IPS-18c (cell line): ENCODE measurements around the gene CFC1.
"Not testable (repeated sequence)": the region's sequence is repeated elsewhere in the genome, so short reads cannot be mapped to it uniquely, and the experiment has no call there.

ENCODE experiments used
- H3K4me3 ChIP-seq: 2 replicates; pipeline ENCODE4 v1.7.0; 2013; ENCODE audit warnings: low read depth, mild to moderate bottlenecking, low read length, moderate library complexity; ENCODE audit not compliant: insufficient read depth
- H3K9me3 ChIP-seq: one replicate; pipeline ENCODE4 v1.6.1; 2013; ENCODE audit warnings: mild to moderate bottlenecking, low read length, moderate library complexity; ENCODE audit not compliant: control insufficient read depth, insufficient read depth

CFC1 gene

GRCh38 chr2:130599393-130599792, at the start of gene CFC1:
Gene CFC1 (minus strand): TSS chr2:130599575. CDS start chr2:130599287, 288 bp downstream.
- H3K4me3 ChIP-seq, H3K9me3 ChIP-seq: not testable (repeated sequence)

GRCh38 chr2:130641688-130642087, 42.3 kb upstream of the CFC1 start:
- not testable (repeated sequence) for H3K4me3 ChIP-seq, H3K9me3 ChIP-seq

DNA sequence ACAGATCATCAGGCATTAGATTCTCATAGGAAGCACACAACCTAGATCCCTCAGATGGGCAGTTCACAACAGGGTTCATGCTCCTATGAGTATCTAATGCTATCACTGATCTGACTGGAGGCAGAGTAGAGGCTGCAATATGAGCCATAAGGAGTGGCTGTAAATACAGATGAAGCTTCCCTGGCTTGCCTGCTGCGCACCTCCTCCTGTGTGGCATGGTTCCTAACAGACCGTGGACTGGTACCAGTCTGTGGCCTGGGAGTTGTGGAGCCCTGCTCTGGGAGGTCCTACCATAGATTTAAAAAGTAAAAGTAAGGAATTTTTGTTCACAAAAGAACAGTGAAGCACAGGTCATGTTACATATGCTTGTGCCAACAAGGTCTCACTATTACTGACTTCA, 39.6 kb upstream of the CFC1 start:
- not testable (repeated sequence) for H3K4me3 ChIP-seq, H3K9me3 ChIP-seq

- H3K9me3 ChIP-seq, H3K4me3 ChIP-seq: not testable (repeated sequence)
Observed at GRCh38 chr2:130628784-130629475, 29.6 kb upstream of the CFC1 start.

DNA sequence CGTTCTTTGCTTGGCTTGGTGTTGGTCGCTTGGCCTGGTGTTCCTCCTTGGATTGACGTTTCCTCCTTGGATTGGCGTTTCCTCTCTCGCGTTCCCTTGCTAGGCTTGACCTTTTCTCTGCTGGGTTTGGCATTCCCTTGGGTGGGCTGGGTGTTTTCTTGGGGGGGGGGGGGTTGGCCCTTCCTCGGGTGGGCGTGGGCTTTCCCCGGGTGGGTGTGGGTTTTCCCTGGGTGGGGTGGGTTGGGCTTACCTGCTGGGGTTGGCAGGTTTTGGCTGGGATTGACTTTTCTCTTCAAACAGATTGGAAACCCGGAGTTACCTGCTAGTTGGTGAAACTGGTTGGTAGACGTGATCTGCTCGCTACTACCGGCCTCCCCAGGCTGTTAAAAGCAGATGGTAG, 11.8 kb upstream of the CFC1 start, which contains the start of gene POTEJ:
TSS of gene POTEJ (plus strand) at position 301 of the 400 bp plus-strand sequence. CDS start at position 394, 93 bp downstream.
- not testable (repeated sequence) for H3K4me3 ChIP-seq, H3K9me3 ChIP-seq

DNA sequence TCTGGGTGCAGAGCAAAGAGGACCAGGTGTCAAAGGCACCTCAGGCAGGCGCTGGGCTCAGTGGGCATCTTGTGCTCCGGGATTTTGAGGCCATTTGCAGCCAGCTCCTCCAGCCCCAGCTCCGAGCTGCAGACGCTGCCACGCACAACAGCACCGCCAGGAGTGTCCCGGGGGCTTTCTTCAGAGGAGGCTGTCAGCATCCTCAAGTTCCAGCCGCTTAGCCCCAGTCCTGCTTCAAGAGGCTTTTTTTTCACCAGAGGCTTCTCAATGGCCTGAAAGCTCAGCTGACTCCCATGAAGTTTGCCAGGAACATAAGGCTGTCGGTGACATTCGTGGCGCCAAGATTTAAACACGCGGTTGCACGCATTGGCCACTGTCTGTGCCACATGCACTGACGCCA, 11.1 kb upstream of the CFC1 start:
- H3K4me3 ChIP-seq, H3K9me3 ChIP-seq: not testable (repeated sequence)

- not testable (repeated sequence) for H3K4me3 ChIP-seq
Observed at GRCh38 chr2:130609002-130609920, 9.9 kb upstream of the CFC1 start.

DNA sequence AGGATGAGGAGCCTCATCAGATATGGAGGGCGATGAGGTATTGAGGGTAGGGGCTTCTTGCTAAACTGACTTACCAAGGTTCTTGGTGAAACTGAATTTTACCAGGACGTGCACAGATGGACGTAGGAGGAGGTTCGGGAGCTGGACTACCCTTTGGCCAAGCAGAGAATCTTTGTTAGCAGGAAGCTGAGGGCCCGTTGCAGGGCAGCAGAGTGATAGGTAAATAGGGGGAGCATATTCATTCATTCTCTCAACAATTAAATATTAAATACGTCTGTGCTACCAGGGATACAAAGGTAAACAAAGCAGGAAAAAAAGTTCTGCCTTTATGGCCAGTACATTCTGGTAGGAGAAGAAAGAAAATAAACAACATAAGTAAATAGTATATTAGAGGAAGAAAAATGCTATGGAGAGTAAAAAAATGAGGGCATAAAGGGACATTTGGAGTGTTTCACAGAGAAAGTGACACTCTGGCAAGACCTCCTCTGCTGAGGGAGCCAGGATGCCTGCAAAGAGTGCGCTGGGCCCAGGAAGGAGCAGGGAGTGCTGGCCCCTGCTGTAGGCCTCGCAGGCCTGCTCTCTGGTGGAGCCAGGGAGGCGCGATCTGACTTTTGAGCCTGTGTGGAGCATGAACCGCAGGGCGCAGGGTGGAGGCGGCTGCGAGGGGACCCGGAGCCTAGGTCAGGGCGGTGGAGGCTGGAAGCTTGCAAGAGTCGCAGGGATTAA, 9.1 kb upstream of the CFC1 start:
- not testable (repeated sequence) for H3K4me3 ChIP-seq, H3K9me3 ChIP-seq

More at GRCh38 chr2:130609002-130609920, 9.9 kb upstream of the CFC1 start:
- H3K9me3 ChIP-seq: not testable (repeated sequence)

DNA sequence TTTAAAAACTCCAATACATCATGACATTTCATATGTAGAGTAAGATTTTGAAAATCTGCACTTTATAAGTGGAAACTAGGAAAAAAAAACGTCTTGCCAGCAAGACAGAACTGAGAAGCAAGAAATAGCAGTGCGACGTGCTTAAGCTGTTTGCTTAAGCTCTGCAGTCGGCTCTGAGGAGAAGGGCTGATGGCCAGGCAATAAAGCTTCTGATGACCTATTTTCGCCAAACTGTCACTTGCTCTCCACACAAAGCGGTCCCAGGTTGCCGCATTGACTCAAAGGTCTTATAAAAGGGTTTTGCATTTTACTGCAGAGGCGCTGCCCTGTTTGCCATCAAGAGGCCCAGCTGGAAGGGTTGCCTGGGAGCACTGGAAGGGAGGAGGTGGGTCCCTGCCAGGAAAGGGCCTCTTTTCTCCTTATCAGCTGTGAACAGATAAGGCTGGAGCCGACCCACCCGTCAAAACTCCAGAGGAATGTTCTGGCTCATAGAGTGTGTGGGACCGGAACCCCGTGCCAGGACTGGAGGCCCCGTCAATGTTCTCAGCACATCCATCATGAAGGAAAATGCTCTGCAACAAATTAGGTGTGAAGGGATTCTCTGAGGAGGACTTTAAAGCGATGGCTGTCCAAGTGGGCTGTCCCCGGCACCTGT, 2.4 kb upstream of the CFC1 start:
- H3K9me3 ChIP-seq, H3K4me3 ChIP-seq: not testable (repeated sequence)

GRCh38 chr2:130599926-130600325, 551 bp upstream of the CFC1 start:
- not testable (repeated sequence) for H3K9me3 ChIP-seq

DNA sequence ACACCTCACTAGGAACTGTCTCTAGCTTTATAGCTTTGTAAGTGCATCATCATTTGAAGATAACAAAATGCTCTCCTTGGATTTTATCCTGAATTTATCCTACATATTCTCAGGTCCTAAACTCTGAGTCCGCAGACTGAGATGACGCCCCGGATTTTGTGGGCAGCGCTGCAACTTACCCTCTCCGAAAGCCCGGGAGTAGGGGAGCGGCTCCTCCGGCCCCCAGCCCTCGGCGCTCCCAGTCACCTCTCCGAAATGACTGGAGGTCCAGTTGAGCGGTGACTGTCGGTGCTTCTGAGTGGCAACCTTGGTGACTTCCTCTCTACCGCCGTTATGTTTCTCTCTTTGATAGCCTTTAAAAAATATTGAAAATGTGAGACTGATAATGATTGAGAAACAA, 912 bp downstream of the CFC1 start:
- not testable (repeated sequence) for H3K9me3 ChIP-seq, H3K4me3 ChIP-seq

More at GRCh38 chr2:130599926-130600325, 551 bp upstream of the CFC1 start:
- H3K4me3 ChIP-seq: not testable (repeated sequence)

- H3K4me3 ChIP-seq, H3K9me3 ChIP-seq: not testable (repeated sequence)
Observed at GRCh38 chr2:130597994-130598393, 1.4 kb downstream of the CFC1 start.

DNA sequence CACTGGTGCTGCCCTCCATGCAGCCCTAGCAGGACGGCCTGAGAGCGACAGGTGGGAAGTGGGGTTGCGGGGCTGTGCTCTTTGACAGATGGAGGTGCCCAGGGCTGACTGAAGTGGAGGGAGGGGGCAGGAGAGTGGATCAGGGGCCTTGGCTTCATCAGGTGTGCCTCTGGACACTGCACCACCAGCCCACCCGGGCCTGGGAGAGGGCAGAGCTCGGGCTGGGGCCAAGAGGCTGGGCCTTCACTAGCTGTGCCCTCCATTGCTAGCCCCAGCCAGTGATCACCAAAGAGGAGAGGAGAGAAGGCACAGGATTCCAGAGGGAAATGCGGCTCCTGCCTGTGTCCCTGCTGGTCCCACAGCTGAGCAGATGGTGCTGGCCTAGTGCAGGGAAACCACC, 2.6 kb downstream of the CFC1 start:
- not testable (repeated sequence) for H3K9me3 ChIP-seq, H3K4me3 ChIP-seq

GRCh38 chr2:130594011-130594410, 5.4 kb downstream of the CFC1 start:
- not testable (repeated sequence) for H3K9me3 ChIP-seq

DNA sequence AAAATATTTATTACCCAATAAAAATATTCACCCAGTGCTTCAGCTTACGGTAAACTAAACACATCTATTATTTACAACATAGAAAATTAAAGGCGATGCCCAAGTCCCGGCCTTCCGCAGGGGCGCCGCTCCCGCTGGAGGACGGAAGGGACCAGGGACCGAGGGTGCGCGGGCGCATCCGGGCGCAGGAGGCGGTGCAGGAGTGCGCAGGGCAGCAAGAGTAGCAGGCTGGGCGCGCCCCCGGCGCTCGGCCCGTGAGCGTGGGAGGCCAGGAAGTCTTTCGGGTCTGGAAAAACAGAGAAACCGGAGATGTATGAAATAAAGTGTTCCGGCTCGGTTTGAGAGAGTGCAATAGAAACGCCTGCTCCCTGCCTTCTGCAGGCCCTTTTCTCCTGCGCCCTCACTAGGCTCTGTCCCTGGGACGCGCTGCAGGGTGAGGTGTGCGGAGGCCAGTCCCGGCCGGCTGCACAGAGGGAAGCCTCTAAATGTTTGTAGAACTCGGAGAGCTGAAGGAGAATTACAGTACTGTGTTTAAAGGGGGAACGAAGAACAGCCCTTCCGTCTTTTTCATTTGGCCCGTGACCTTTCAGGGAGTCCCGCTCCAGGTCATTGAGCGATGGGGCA, 6.5 kb downstream of the CFC1 start:
- not testable (repeated sequence) for H3K9me3 ChIP-seq, H3K4me3 ChIP-seq

More at GRCh38 chr2:130594011-130594410, 5.4 kb downstream of the CFC1 start:
- not testable (repeated sequence) for H3K4me3 ChIP-seq

- H3K9me3 ChIP-seq, H3K4me3 ChIP-seq: not testable (repeated sequence)
Observed at GRCh38 chr2:130590842-130591359, 8.5 kb downstream of the CFC1 start.
